ENCODE measurements around the gene DBN1. TPM values are rescaled to one million over a fixed set of nuclear protein-coding genes. Genes with fewer than 3 reads are reported as not detected.

DBN1 gene
- polyA plus RNA-seq, 1 of the 3 experiments (the other 2 are of a cell fraction), result 244 TPM

GRCh38 chr5:177430972-177431316 is 42.5 kb downstream of the DBN1 start (continued):
- no peak for TF ChIP-seq GABPA (IDR thresholded peaks at IDR 0.05; ENCODE audit: low read depth)
- no peak for TF ChIP-seq POLR2AphosphoS5 (IDR thresholded peaks at IDR 0.05; ENCODE audit: low read depth, low read length)
- TF ChIP-seq, protein P1, sequence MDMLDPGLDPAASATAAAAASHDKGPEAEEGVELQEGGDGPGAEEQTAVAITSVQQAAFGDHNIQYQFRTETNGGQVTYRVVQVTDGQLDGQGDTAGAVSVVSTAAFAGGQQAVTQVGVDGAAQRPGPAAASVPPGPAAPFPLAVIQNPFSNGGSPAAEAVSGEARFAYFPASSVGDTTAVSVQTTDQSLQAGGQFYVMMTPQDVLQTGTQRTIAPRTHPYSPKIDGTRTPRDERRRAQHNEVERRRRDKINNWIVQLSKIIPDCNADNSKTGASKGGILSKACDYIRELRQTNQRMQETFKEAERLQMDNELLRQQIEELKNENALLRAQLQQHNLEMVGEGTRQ (IDR thresholded peaks at IDR 0.05; ENCODE audit: borderline replicate concordance, low read depth, low read length), result no peak

- H3K79me2 ChIP-seq (ENCODE audit: insufficient read depth), result peaks cover 30% of the 10 kb centered on the region
- no peak overlapping the region; a peak in 1 of 4 replicates for H3K27ac ChIP-seq (ENCODE audit: low read depth in 2 of 2, low read length in 1 of 2)
- DNase-seq, result no peak
- ChIA-PET POLR2A (interaction anchor here (1.5 kb wide), 1 partner anchor 16 kb away, joined by 3 read pairs; no protein-coding TSS in a partner anchor), CTCF (interaction anchor here (0.7 to 10.8 kb wide), 7 partner anchors 12 to 112 kb away, joined by 3 to 120 read pairs (median 5); no protein-coding TSS in a partner anchor)
- no peaks in the 10 kb centered on the region for H3K9me2 ChIP-seq
- H4K20me1 ChIP-seq (ENCODE audit: insufficient read depth), result 0 out of 2 replicates have a peak, but pooled peaks cover 13% of the 10 kb centered on the region
- no peak overlapping the region for H2AFZ ChIP-seq (ENCODE audit: low read depth)
- no peak overlapping the region for H3K4me2 ChIP-seq
- H3K9ac ChIP-seq, result no peak overlapping the region
- 92% methylated on average over 14 of the region's 26 CpGs for WGBS (ENCODE audit: low lambda C conversion rate)
- peaks cover 3 to 39% of the 10 kb centered on the region in 2 experiments for H3K36me3 ChIP-seq (replicated peaks in 1 of 2; ENCODE audit: control insufficient read depth in 1 of 2, insufficient read depth in 2 of 2, low read length in 1 of 2)
- no peak overlapping the region for H3K4me3 ChIP-seq (ENCODE audit: low read depth in 2 of 2, low read length in 1 of 2)
- H3K27me3 ChIP-seq (ENCODE audit: insufficient read depth), result no peaks in the 10 kb centered on the region
- H3K9me3 ChIP-seq, result no peaks in the 10 kb centered on the region
- TF ChIP-seq MAX (IDR thresholded peaks at IDR 0.05; ENCODE audit: low read depth), result no peak
- 0 out of 2 replicates have a peak, but pooled peaks have one; percentile 2 for TF ChIP-seq PBX3 (IDR thresholded peaks at IDR 0.05)
- H3F3A ChIP-seq (replicated peaks; ENCODE audit: insufficient read depth), result peaks cover 8% of the 10 kb centered on the region
- peaks cover 3 to 30% of the 10 kb centered on the region in 2 experiments; a peak in 2 of 4 replicates for H3K4me1 ChIP-seq (ENCODE audit: control insufficient read depth in 1 of 2, insufficient read depth in 2 of 2, low read depth in 1 of 2, low read length in 1 of 2)
These were observed 43.1 kb downstream of the DBN1 start for GRCh38 chr5:177430140-177430951.

DNA sequence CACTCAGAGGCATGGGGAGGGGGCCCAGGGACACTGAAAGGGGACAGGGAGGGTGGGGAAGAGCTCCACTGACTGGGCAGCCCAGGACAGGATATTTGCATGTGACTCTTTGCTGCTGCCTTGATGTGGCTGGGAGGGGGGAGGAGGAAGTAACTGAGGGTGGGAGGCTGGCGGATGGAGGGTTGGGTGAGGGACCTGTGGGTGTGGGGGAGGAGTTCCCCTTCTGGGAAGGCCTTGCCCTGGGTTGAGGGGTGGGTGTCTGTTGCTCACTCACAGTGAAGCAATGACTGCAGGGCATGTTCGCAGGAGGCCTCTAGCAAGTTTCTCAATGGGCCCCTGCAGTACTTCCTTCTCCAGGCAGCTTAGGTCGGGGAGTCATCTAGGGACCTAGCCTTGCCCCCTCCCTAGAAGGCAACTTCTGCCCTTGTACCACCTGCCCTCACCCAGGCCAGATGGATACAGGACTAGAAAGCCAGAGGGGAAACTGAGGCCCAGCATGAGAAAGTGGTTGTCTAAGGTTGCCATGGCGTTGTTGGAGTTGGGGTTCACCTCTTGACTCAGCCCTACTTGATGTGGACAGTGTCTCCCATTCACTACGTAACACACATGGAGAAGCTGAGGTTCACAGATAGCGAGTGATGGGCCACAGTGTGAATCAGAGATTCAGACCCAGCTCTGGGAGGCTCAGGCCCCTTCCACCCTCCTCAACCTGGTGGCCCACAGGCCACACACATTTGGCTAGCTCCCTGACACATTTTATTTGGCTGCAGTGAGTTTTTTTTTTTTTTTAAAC is 44.0 kb downstream of the DBN1 start:
- CTCF ChIA-PET, result interaction anchor here (0.6 to 10.8 kb wide), 8 partner anchors 17 to 111 kb away, joined by 3 to 120 read pairs (median 3); no protein-coding TSS in a partner anchor
- Histone ChIP-seq H3F3A (replicated peaks; ENCODE audit: insufficient read depth) (peaks cover 12% of the 10 kb centered on the region), H3K36me3 (replicated peaks in 1 of 2; ENCODE audit: control insufficient read depth in 1 of 2, insufficient read depth in 2 of 2, low read length in 1 of 2) (peaks cover 0 to 33% of the 10 kb centered on the region in 2 experiments), H4K20me1 (ENCODE audit: insufficient read depth) (0 out of 2 replicates have a peak, but pooled peaks cover 13% of the 10 kb centered on the region), H3K9me3 (no peaks in the 10 kb centered on the region), H3K4me1 (ENCODE audit: control insufficient read depth in 1 of 2, insufficient read depth in 2 of 2, low read depth in 1 of 2, low read length in 1 of 2) (peaks cover 5 to 33% of the 10 kb centered on the region in 2 experiments; a peak in 2 of 4 replicates), H3K4me2 (0 out of 2 replicates have a peak overlapping the region, but pooled peaks have one; percentile 7), H2AFZ (ENCODE audit: low read depth) (no peak overlapping the region), H3K27me3 (ENCODE audit: insufficient read depth) (no peaks in the 10 kb centered on the region), H3K9ac (no peak overlapping the region), H3K9me2 (no peaks in the 10 kb centered on the region), H3K4me3 (ENCODE audit: low read depth in 2 of 2, low read length in 1 of 2) (no peak overlapping the region), H3K79me2 (ENCODE audit: insufficient read depth) (peaks cover 30% of the 10 kb centered on the region), H3K27ac (ENCODE audit: low read depth in 2 of 2, low read length in 1 of 2) (no peak overlapping the region; a peak in 1 of 4 replicates)
- no peak for TF ChIP-seq FOSL2 (IDR thresholded peaks at IDR 0.05; ENCODE audit: borderline replicate concordance, low read depth)
- TF ChIP-seq NRF1 (IDR thresholded peaks at IDR 0.05; ENCODE audit: low read depth, low read length), result no peak
- TF ChIP-seq MAX (IDR thresholded peaks at IDR 0.05; ENCODE audit: low read depth), result no peak
- TF ChIP-seq MEF2A (IDR thresholded peaks at IDR 0.05; ENCODE audit: borderline replicate concordance, low read depth), result no peak
- no peak for TF ChIP-seq SIN3A (IDR thresholded peaks at IDR 0.05; ENCODE audit: borderline replicate concordance, low read depth, low read length)
- TF ChIP-seq SMC3 (IDR thresholded peaks at IDR 0.05; ENCODE audit: low read depth, low read length), result no peak
- TF ChIP-seq, protein P1 (IDR thresholded peaks at IDR 0.05; ENCODE audit: borderline replicate concordance, low read depth, low read length), result no peak
- TF ChIP-seq TEAD4 (IDR thresholded peaks at IDR 0.05; ENCODE audit: borderline replicate concordance, insufficient read depth), result no peak
- no peak for TF ChIP-seq EZH2phosphoT487 (IDR thresholded peaks at IDR 0.05; ENCODE audit: borderline replicate concordance, low read depth)
- TF ChIP-seq TCF12 (IDR thresholded peaks at IDR 0.05), result no peak
- POLR2A ChIA-PET, result interaction anchor here (1.2 to 1.4 kb wide), 3 partner anchors 11 to 25 kb away, joined by 3 to 4 read pairs (median 4); no protein-coding TSS in a partner anchor
- no peak for DNase-seq
- 100% methylated on average over 6 of the region's 6 CpGs for WGBS (ENCODE audit: low lambda C conversion rate)

Data from SK-N-SH (cell line).